Left forelimb (tissue), 1 donor: ENCODE results near the gene MPHOSPH6.
"Not testable (repeated sequence)": the region's sequence is repeated elsewhere in the genome, so short reads cannot be mapped to it uniquely, and the experiment has no call there.

Experiments used
- DNase-seq: peaks from one replicate; pipeline ENCODE4 v3.0.0-alpha.2; 2018; ENCODE audit warnings: low spot score

Gene MPHOSPH6

GRCh38 chr16:82175627-82176026, 5.6 kb upstream of the MPHOSPH6 start:
- no peak for DNase-seq

- no peak for DNase-seq
Observed at GRCh38 chr16:82167670-82168069, 2.4 kb downstream of the MPHOSPH6 start.

DNA sequence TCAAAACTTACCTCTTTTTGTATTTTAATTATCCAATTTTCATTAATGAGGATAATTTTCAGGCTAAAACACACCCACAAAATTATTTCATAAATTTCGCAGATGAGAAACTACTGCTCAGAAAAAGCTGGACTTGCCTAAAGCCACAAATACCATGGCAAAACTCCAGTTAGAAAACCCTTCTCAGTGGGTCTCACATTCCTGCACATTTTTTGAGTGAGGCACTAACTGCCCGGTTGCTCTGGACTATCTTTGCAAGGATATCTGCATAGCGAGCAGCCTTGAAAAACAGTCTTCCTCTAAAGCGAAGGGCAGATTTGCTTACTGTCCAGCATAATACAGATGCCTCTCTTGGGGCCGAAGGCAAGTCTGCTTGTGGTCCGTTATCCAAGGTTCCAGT, 9.8 kb downstream of the MPHOSPH6 start:
- DNase-seq: no peak

DNA sequence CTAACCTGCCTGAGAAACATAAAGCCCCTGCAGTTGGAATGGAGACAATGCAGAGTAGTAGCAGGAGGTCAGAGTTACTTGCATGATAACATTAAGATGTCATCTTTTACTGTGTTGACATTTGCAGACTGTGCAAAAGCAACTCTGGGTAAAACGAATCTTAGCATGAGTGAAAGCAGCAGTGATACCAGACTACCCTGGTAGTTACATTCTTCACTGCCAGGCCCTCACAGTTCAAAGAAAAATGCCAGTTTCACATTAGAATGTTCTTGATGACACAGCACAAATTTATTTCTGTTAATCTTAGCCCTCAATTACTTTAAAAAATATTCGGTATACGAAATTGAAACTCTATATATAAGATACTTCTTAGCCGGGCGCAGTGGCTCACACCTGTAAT, 12.2 kb downstream of the MPHOSPH6 start:
- DNase-seq: no peak

DNA sequence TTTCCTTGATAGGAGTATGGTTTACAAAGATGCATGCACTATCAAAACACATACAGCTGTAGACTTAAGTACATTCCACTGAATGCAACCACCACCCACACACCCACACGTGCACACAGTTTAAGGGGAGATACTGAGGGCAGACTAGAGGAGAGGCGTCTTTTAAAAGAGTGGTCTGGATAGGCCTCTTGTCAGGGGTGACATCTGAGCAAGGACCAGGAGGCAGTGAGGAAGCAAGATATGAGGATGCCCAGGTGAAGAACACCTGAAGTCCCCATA, 12.6 kb downstream of the MPHOSPH6 start:
- no peak for DNase-seq

- DNase-seq: no peak
Observed at GRCh38 chr16:82156761-82157533, 13.1 kb downstream of the MPHOSPH6 start.

DNA sequence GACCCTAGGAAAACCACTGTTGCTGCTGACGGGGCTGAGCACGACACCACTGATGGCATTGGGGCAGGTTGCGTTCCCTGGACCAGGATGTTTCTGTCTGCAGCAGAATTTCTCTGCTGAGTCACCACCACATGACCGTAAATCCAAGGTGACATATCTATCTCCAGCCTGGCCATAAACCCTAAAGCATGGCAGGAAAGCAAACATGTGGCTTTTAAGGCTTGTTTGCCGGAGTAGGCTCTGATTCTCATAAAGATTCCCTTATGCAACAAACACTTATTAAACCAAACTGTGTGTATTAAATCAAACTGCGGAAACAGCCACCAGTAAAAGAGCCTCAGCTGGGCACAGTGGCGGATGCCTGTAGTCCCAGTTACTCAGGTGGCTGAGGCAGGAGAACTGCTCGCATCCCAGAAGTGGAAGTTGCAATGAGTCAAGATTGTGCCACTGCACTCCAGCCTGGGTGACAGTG, 17.3 kb downstream of the MPHOSPH6 start:
- DNase-seq: no peak

GRCh38 chr16:82152196-82152595, 17.8 kb downstream of the MPHOSPH6 start:
- no peak for DNase-seq

GRCh38 chr16:82150549-82150948, 19.5 kb downstream of the MPHOSPH6 start:
- DNase-seq: no peak

DNA sequence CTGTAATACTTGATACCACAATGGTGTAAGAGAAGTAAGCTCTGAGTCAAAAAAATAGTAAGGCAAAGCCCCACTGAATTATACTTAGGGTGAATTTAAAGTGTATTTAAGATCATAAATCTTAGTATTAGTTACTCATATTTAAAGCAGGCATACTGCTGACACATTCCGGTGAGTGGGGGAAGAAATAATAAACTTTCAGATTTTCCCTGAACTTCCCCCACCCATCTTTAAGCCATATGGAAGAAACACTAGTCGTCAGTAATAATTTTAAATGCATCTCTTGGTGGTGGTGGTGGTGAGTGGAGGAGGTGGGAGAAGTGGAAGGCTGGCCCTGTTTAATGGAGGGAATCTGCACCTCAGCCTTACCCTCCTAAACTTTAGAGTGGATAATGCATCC, 20.5 kb downstream of the MPHOSPH6 start:
- no peak for DNase-seq

DNA sequence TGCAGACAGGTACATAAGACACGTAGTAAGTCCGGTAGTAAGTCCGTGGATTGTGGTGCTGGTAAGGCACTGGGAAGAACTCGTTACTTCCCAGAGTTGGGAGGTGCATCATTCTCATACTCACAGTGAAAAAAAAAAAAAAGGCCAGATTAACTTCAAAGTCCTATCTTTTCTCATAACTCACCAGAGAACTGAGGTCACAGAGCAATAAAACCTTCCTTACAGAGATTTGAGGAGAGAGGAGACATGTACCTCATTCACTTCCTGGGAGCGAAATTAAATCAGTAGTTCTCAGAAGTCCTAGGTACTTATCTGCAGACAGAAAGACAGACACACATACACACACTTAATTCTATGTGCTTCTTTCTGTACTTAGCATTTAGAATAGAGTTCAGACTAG, 22.5 kb downstream of the MPHOSPH6 start:
- DNase-seq: no peak

DNA sequence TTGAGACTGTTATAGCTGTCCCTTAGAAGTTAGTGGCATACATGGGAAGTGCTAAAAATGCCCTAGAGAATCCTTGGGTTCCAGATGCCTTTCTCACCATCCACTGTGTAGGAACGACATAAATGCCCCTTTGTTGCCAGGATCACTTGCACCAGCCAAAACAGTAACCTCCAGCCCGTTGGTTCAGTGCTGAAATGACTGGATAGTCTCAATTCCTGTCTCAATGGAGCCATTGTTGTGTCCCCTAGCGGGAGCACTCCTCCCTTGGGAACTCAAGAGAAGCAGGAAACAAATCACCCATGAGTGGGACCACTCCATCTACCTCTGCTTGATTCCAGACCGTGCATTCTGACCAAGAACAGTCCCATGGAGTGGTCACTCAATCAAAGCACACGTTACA, 23.1 kb downstream of the MPHOSPH6 start:
- no peak for DNase-seq

GRCh38 chr16:82146556-82146955, 23.5 kb downstream of the MPHOSPH6 start:
- DNase-seq: no peak

DNA sequence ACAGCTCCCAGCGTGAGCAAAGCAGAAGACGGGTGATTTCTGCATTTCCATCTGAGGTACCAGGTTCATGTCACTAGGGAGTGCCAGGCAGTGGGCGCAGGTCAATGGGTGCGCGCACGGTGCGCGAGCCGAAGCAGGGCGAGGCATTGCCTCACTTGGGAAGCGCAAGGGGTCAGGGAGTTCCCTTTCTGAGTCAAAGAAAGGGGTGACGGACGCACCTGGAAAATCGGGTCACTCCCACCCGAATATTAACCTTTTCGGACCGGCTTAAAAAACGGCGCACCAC, 30.8 kb downstream of the MPHOSPH6 start:
- DNase-seq: not testable (repeated sequence)

GRCh38 chr16:82138478-82139285, 31.3 kb downstream of the MPHOSPH6 start:
- DNase-seq: no peak

GRCh38 chr16:82137822-82138167, 32.2 kb downstream of the MPHOSPH6 start:
- no peak for DNase-seq

DNA sequence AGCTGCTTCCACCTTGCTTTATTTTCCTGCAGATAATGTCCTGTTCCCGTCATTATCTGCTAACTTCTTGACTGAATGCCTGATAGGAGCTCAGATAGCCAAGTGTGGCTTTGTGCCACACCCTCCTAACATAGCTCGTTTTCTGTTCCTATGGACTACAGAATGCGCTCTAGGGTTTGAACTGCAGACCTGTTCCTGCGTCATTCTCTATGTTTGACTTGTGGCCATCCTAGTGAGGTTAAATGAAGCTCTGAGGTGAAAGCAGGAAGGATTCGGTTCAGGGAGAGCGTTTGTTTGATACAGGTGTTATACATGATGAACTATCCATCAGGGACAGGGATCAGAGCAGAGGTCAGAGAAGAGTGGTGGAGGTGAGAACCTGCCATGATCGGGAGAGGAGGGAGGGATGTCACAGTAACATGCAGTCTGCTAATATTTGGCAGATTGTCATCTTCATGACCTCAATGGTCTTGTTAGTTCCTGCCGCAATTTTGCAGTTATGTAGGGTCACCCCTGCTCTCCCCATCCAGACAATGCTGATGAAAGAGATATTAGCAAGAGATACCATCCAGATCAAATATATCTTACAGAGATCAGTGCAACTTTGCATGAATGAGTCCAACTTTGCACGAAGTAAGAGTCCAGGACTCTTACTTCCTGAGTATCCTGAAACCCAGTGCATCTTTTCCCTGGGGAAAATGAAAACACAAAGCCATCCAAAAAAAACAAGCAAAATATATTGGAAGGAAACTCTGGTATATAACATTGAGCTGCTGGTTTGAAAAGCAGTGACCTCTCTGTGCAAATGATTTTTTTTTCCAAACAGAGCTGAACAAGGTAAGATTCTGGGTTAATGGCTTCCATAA, 32.8 kb downstream of the MPHOSPH6 start:
- DNase-seq: no peak

DNA sequence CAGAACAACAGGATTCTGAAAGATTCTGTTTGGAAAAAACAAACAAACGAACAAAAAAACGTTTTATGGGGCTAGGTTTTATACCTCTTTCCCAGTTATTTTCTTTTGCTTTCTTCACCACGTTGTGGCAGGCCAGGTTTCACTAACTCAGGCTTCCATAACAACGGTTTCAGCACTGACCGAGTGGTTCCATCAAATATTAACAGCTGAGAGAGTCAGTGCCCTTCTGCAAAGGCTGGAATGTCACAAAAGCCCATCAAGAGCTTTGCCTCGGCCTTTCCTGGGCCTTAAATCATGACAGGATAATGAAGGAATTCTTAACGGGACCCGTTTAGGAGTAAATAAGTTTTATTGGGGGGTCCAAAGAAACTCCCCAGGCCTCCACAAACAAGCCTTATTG, 34.2 kb downstream of the MPHOSPH6 start:
- no peak for DNase-seq

- no peak for DNase-seq
Observed at GRCh38 chr16:82134846-82135245, 35.2 kb downstream of the MPHOSPH6 start.

DNA sequence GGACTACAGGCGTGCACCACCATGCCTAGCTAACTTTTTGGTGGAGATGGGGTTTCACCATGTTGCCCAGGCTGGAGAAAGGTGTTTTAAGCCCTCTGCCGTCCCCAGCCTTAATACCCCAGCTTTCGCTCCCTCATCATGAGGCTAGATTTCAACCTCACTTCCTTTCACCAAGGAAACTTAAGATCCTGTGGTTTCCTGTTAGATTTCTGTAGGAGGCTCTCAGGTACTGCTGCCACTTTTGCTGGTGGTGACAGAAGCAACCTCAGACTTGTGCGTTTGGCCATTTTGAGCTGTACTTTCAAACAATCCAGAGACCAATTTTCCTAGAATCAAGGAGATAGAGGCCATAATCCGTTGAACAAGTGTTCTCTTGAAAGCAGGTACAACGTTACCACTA, 36.2 kb downstream of the MPHOSPH6 start:
- no peak for DNase-seq

DNA sequence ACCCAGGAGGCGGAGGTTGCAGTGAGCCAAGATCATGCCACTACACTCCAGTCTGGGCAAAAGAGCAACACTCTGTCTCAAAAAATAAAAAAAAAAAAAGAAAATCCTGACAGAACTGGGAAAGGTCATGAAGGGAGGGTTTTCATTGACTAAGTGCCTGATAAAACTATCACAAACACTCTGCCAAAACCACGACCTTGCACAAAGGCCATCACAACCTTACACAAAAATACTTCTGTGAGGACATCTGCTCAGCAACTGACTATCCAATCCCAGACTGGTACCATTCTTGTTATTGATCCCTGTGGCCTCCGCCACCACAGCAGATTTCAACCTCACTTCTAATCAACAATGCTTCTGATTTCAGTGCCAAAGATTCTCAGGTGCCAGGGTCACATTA, 40.1 kb downstream of the MPHOSPH6 start:
- DNase-seq: no peak

DNA sequence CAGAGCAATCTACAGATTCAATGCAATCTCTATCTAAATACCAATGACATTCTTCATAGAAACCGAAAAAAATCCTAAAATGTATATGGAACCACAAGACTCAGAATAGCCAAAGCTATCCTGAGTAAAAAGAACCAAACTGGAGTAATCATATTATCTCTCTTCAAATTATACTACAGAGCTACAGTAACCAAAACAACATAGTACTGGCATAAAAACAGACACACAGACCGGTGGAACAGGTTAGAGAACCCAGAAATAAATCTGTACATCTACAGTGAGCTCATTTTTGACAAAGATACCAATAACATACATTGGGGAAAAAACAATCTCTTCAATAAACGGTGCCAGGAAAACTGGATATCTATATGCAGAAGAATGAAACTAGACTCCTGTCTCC, 45.4 kb downstream of the MPHOSPH6 start:
- no peak for DNase-seq

DNA sequence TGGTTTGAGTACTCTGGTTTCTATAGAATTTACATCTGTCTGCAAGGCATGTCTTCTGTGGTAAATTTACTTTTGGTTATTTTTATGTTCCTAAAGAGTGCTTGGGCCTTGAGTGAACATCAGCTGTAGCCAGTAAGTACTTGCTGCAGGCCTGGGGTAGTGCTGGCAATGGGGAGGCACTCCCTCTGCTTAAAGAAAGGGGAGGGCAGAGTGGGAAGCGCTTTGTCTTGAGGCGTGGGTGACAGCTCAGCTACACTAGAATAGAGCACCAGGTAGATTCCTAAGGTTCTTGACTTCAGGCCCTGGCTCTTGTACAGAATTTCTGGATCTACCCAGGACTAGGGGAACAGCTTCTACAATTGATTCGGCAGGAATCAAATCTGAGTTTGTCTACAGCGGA, 50.6 kb downstream of the MPHOSPH6 start:
- no peak for DNase-seq
